DOHH2 (cell line): ENCODE measurements around the gene TEF.

Experiments
- H3F3A ChIP-seq: fragments of 200-600 bp; sonication (generic), shearing (Covaris generic); 2 replicates; pipeline ENCODE4 v1.6.0; 2016; ENCODE audit warnings: antibody characterized with exemption, mild to moderate bottlenecking; ENCODE audit not compliant: control insufficient read depth, insufficient read depth
- H3K27ac ChIP-seq: fragments of 200-600 bp; sonication (generic); 2 replicates; pipeline ENCODE4 v1.5.1; 2014; ENCODE audit warnings: low read depth, mild to moderate bottlenecking, low read length, moderate library complexity
- H3K27me3 ChIP-seq: fragments of 200-600 bp; sonication (generic); 2 replicates; pipeline ENCODE4 v1.6.1; 2014; ENCODE audit warnings: mild to moderate bottlenecking, low read length, mixed read lengths; ENCODE audit not compliant: control insufficient read depth
- H3K36me3 ChIP-seq: fragments of 200-600 bp; sonication (generic); 2 replicates; pipeline ENCODE4 v1.6.1; 2014; ENCODE audit warnings: mild to moderate bottlenecking, low read length, moderate library complexity, mixed read lengths; ENCODE audit not compliant: control insufficient read depth
- H3K4me1 ChIP-seq: fragments of 200-600 bp; sonication (generic); 2 replicates; pipeline ENCODE4 v1.6.1; 2014; ENCODE audit warnings: mild to moderate bottlenecking, low read length, mixed read lengths; ENCODE audit not compliant: control insufficient read depth
- H3K4me2 ChIP-seq: fragments of 200-600 bp; sonication (generic); 2 replicates; pipeline ENCODE4 v1.6.0; 2014; ENCODE audit warnings: mild to moderate bottlenecking, low read length, moderate library complexity
- H3K4me3 ChIP-seq: fragments of 200-600 bp; sonication (generic); 2 replicates; pipeline ENCODE4 v1.5.1; 2014; ENCODE audit warnings: mild to moderate bottlenecking, low read length, mixed read lengths
- H3K79me2 ChIP-seq: fragments of 200-600 bp; sonication (generic); 2 replicates; pipeline ENCODE4 v1.6.1; 2014; ENCODE audit warnings: mild to moderate bottlenecking, low read length, mixed read lengths; ENCODE audit not compliant: control insufficient read depth
- H3K9me2 ChIP-seq: fragments of 200-600 bp; sonication (generic); replicated peaks from 2 replicates; pipeline ENCODE4 v1.6.1; 2014; ENCODE audit warnings: mild to moderate bottlenecking, low read length, mixed read lengths; ENCODE audit not compliant: control insufficient read depth
- H3K9me3 ChIP-seq: fragments of 200-600 bp; sonication (generic); 2 replicates; pipeline ENCODE4 v1.6.1; 2014; ENCODE audit warnings: antibody characterized with exemption, low read length, mixed read lengths; ENCODE audit not compliant: control insufficient read depth, insufficient read depth
- H4K20me1 ChIP-seq: fragments of 200-600 bp; sonication (generic); 2 replicates; pipeline ENCODE4 v1.6.0; 2014; ENCODE audit warnings: low read depth, mild to moderate bottlenecking, antibody characterized with exemption, low read length, moderate library complexity; ENCODE audit not compliant: control insufficient read depth, insufficient read depth
- CTCF ChIP-seq: fragments of 200-600 bp; sonication (generic); IDR thresholded peaks from one replicate; pipeline ENCODE4 v1.5.1; 2014; ENCODE audit warnings: antibody characterized with exemption, mild to moderate bottlenecking, low read depth, low read length; ENCODE audit not compliant: poor library complexity, severe bottlenecking
- EZH2phosphoT487 ChIP-seq: fragments of 200-600 bp; sonication (generic); IDR thresholded peaks from 2 replicates; pipeline ENCODE4 v1.6.1; 2017; ENCODE audit warnings: borderline replicate concordance, mild to moderate bottlenecking, antibody characterized with exemption, low read length, moderate library complexity, mixed read lengths

TEF gene

GRCh38 chr22:41442240-41442792 lies 60.6 kb downstream of the TEF start:
- Histone ChIP-seq H3K27ac (no peak overlapping the region), H3K79me2 (peaks cover 93% of the 10 kb centered on the region), H3K9me2 (no peaks in the 10 kb centered on the region), H3K27me3 (no peaks in the 10 kb centered on the region), H3F3A (peaks cover 15% of the 10 kb centered on the region; the same call in 1 of the 2 replicates), H3K4me2 (no peak overlapping the region), H4K20me1 (no peaks in the 10 kb centered on the region), H3K4me3 (no peak overlapping the region), H3K36me3 (peaks cover 72% of the 10 kb centered on the region), H3K9me3 (no peaks in the 10 kb centered on the region), H3K4me1 (peaks cover 14% of the 10 kb centered on the region)
- TF ChIP-seq EZH2phosphoT487 (no peak), CTCF (no peak)

- no peaks in the 10 kb centered on the region for H3K9me3 ChIP-seq
- peaks cover 69% of the 10 kb centered on the region for H3K36me3 ChIP-seq
- H3F3A ChIP-seq: peaks cover 19% of the 10 kb centered on the region
- TF ChIP-seq EZH2phosphoT487 (no peak), CTCF (no peak)
- peak overlapping the region; percentile 94 for H3K27ac ChIP-seq
- no peaks in the 10 kb centered on the region for H3K27me3 ChIP-seq
- H3K9me2 ChIP-seq: no peaks in the 10 kb centered on the region
- H3K4me2 ChIP-seq: peak overlapping the region; percentile 95
- no peaks in the 10 kb centered on the region for H4K20me1 ChIP-seq
- H3K79me2 ChIP-seq: peaks cover 82% of the 10 kb centered on the region
- peak overlapping the region; percentile 86 for H3K4me3 ChIP-seq
- H3K4me1 ChIP-seq: peaks cover 24% of the 10 kb centered on the region
Observed at GRCh38 chr22:41444360-41445128, 62.8 kb downstream of the TEF start.

- H3K4me1 ChIP-seq: peaks cover 30% of the 10 kb centered on the region
Observed at GRCh38 chr22:41445129-41446056, 63.7 kb downstream of the TEF start.

More at GRCh38 chr22:41445129-41446056, 63.7 kb downstream of the TEF start:
- H3K9me3 ChIP-seq: no peaks in the 10 kb centered on the region
- H3K4me3 ChIP-seq: peak overlapping the region; percentile 86
- H3K4me2 ChIP-seq: peak overlapping the region; percentile 95
- peak overlapping the region; percentile 94 for H3K27ac ChIP-seq
- no peaks in the 10 kb centered on the region for H3K9me2 ChIP-seq
- no peaks in the 10 kb centered on the region for H4K20me1 ChIP-seq
- peaks cover 66% of the 10 kb centered on the region for H3K36me3 ChIP-seq
- peaks cover 21% of the 10 kb centered on the region for H3F3A ChIP-seq
- H3K27me3 ChIP-seq: no peaks in the 10 kb centered on the region
- H3K79me2 ChIP-seq: peaks cover 73% of the 10 kb centered on the region
- TF ChIP-seq EZH2phosphoT487 (no peak), CTCF (no peak)
